ENCODE results near the gene CHAC2.

DNA sequence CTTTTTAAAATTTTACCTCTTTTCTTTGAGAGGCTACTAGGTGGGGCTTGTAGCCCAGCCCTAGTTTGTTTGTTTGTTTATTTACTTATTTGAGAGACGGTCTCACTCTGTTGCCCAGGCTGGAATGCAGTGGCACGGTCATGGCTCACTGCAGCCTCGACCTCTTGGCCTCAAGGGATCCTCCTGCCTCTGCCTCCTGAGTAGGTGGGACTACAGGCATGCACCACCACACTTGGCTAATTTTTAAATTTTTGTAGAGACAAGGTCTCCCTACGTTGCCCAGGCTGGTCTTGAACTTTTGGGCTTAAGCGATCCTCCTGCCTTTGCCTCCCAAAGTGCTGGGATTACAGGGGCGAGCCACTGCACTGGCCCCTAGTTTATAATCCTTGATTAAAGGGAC is 54.2 kb downstream of the CHAC2 start:
- no peak for TF ChIP-seq CTCF (IDR thresholded peaks at IDR 0.05 in 8 of 11, conservative IDR thresholded peaks at IDR 0.05 in 3 of 11)
- no peak for TF ChIP-seq POLR2AphosphoS5 (IDR thresholded peaks at IDR 0.05)
- TF ChIP-seq POLR2A (IDR thresholded peaks at IDR 0.05), result no peak
